GM18519 (cell line): ENCODE data around the gene KRT71.

Experiments used
- ATAC-seq: cut with Tn5 transposase; IDR thresholded peaks from one replicate; pipeline ENCODE4 v1.9.1; 2021; ENCODE audit warnings: mild to moderate bottlenecking, moderate library complexity; ENCODE audit not compliant: unreplicated experiment, low FRiP score

KRT71 gene

DNA sequence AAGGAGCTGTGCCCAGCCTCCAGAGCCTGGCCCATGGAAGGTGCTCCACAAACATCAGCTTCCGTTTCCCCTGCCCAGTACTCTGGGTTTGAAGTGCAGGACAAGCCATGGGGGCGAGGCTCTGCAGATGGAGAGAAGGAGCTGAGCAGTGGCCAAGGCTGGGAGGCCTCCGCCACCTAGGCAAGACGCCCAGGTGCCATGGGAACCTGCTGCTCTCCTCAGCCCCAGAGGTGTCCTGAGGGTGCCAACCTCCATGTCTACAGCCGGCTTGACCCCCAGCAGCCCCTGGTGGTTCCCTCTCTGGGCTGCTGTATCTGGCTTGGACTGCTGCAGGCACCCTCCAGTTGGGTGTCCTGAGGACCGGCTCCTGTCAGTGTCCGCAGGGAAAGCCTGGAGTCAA, 12.4 kb downstream of the KRT71 start:
- no peak for ATAC-seq

DNA sequence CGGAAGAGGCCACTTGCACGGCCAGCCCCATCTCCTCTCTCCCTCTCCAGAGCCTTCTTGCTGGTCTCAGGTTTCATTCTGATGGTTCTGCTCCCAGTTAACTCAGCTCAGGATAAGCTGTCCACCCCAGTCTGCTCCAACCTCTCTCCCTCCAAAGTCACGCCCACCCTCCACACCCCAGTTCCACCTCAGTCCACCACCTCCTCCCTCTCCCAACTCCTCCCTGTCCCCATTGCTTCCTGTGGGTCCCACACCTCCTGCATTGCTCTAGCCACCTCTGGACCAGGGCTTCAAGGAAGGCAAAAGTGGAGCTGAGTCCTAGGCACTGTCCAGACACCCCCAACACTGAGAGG, 13.1 kb downstream of the KRT71 start:
- no peak for ATAC-seq

DNA sequence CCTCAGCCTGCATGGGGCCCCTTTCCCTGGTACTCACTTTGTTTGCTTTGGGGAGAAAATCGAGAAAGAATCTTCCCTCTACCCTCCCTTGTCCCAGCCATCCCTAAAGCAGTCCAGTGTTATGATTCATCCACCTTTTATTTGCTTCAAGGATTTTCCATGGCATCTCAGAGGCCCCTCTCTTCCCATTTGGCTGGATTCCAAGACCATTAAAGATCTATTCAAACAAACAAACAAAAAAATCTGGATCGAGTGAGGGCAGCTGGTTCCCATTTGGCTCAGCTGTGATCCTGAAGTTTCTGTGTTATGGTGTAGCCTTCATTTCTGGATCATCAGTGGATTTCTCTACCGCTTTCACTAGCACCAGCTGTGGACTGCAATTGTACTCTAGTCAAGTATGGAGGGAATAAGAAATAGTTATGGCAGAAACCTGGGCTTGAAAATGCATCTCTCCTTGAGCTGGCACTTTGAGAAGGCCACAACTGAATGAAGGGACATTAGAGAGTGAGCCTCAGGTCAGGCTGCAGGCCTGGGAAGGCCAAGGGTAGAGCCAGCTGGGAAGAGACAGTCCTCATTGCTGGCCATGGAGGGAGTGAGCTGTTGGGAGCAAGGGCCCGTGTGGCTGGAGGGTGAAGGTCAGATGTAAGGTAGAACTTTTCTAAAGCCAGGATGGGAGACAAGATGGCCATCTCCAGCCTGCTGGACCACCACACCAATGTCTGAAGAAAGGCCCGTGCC, 13.7 kb downstream of the KRT71 start:
- no peak for ATAC-seq

- ATAC-seq, result no peak
Observed at GRCh38 chr12:52537101-52537500, 15.8 kb downstream of the KRT71 start.

DNA sequence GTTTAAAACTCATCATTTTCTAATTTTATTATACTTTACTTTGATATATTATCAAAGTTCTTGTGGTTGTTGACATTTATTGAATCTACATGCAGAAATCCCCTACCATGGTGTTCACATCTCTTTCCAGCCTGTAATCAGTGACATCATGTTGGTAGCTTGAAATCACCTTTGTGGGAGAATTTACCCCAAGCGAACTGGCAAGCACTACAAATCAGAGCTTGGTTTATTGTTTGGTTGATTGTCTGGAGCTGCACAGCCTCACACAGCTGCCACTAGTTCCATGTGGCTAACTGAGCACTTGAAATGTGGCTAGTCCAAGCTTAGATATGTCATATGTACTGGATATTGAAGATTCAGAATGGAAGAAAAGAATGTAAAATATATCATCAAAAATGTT, 17.4 kb downstream of the KRT71 start:
- ATAC-seq, result no peak

DNA sequence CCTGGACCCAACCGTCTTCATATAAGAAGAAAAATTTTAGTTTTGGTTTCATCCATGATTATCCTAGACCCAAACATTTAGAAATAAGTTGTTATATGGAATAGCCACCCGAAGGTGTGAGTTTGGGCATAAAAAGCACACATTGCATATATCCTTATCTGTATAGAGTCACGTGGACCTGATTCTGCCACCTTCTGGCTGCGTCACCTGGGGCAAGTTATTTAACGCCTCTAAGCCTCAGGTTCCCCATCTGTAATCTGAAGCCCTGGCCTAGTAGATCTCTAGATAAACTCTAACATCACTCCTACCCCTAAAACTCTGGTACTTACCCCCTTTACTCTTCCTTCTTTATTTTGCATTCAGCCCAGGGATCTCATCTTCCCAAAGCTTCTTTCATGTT, 18.5 kb downstream of the KRT71 start:
- ATAC-seq, result no peak

GRCh38 chr12:52533686-52534470, 19.1 kb downstream of the KRT71 start:
- ATAC-seq, result no peak

DNA sequence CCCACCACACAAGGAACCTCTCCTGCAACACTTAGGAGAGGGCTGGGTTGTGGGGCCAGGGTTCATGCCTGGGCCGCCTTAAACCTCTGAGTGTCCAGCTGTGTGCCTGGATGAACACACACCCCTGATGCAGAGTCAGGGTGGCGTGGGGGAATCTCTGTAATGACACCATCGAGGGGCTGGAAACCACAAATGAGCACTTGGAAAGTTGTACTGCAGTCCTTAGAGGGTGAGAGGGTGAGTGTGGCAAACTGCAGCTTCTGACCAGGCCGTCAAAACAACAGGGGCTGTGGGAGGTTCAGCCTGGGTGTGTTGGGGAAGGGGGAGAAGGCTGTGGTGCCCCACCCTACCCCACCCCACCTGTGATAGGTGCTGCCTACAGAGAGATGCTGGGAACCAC, 20.3 kb downstream of the KRT71 start:
- ATAC-seq, result no peak

DNA sequence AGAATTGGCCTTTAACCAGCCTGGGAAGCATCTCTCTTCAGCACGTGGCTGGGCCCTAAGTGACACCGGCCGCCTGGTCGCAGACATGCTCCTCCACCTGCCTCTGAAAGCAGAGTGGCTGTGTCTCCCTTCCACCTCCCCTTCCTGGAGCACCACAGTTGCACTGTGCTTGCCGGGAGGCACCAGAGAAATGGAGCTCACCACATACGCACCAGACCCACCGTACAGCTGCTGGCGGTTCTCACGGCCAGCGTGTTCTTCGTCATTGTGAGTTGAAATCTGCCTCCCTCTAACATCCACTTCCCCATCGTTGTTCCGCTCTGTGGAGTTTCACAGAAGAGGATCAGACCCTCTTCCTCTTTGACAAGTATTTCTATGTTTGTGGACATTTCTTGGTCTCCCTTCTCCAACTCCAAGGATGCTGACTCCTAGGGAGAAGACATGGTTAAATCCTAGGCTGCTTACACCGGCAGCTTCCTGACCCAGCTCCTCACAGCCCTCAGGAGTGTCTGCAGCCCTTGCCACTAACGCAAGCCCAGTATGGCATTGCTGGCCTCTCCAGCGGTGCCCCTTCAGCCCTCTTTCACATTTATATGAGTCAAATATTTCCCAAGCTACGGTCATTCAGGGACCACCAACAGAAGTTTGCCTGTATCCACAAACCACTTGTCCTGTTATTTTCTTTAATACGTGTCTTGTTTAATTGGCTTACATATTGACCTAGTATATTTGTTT, 21.2 kb downstream of the KRT71 start:
- no peak for ATAC-seq

DNA sequence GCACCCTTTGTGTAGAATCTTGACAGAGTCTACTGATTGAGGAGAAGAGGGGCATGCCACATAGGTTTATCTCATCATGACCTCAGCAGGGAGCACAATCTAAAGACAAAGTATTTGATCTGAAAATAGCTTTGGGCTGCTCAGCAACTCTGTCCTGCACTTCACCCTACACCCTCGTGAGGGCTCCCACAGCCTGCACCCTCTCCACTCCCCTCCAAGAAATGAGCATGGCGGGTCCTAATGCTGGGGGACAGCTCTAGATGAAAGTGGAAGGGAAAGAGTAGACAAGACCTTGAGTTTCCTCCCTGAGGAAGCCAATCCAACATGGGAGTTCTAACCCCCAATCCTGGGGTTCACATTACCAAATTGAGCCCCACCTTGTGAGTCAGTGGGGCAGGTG, 22.0 kb downstream of the KRT71 start:
- ATAC-seq, result no peak

- ATAC-seq, result no peak
Observed at GRCh38 chr12:52530366-52530765, 22.6 kb downstream of the KRT71 start.

DNA sequence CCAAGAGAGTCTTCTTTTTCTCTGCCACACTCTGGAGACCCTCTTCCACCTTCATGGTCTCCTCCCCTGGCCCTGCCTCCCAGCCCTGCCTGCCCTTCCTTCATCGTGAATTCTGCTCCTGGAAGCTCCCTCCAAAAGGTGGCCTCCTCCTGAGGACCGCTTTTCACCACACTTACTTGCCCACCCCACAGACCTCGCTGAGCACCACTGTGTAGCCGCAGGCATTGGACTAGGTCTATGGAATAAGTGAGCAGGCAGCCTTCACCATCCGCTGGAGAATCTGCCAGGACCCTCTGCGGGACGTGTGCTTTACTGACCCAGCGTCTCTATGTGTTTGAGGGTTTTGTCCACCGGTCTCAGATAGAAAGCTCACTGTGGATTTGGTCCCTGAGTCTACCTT, 23.1 kb downstream of the KRT71 start:
- no peak for ATAC-seq

GRCh38 chr12:52529417-52529816, 23.5 kb downstream of the KRT71 start:
- ATAC-seq, result no peak

DNA sequence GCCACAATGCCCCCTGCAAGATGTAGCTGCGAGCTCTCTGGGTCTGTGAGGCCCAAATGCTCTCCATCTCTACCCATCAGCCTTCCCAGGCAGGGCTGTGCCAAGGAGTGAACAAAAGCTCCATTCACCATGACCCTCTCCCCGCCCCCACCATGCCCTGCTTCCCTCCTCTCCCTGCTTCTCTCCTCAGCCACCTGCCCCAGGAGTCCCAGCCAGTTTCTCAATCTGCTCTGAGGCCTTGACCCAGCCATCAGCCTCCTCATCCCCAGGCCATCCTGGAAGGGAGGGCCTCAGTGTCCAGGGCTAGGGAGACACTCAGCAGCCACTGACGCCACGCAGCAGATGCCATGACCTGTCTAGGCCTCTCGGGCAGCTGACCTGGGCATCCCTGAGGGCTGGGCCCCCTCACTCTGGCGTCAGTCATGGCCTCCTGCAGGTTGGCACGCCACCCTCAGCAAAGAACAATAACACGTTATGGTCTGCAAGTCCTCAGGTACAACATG, 24.3 kb downstream of the KRT71 start:
- ATAC-seq, result no peak

- no peak for ATAC-seq
Observed at GRCh38 chr12:52527121-52527800, 25.7 kb downstream of the KRT71 start.

DNA sequence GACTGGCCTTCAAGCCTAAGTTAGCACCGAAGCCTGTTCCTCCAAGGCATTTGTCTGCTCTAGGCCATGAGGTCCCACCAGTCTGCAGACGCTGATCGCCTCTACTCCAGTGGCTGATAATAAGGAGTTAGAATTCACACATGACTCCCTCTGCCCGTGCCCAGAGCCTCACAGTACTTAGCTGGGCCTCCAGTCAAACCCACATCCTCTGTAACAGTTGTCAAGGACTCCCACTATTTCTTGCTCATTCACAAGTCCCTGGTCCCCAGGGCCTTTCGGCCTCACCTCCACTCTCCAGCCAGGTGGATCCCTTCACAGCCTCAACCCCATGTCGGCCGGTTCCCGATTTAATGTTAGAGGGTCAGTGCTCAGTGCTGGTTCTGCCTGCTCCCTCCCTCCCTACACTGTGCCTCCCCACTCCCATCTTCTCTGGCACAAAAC, 26.4 kb downstream of the KRT71 start:
- no peak for ATAC-seq

DNA sequence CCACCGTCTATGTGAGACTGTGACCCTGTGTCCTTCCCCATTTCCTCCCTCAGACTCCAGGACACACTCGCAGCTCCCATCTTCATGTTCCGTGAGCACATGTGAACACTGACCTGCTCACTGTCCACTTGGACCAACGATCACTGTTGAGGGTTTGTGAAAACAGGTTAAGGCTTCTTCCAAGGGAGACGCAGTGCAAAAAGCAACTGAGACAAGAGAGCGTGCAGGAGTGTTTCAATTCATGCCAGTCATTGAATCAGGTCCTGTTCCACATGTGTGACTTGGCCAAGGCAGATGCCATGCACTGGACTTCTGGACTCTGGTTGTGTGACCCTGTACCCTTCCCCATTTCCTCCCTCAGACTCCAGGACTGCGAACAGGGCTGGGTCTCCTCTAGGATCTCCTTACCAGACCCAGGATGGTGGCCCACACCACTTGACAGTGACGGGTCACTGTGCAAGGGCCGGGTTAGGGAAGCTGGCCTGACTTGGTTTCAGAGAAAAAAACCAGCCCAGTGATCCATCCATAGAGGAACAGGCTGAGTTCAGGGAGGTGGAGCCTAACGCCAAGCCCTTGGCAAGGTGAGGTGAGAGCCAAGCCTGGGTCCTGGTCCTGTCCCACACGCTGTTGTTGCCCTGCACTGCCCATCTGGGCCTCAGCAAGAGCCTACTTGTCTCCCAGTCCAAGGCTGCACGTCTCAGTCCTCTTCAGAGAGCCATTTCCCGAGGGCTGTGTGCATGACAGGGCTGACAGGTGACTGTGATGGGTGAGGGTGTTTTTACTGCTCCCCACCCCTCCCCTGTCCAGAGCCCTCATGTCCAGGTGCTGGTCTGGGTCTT, 27.1 kb downstream of the KRT71 start:
- no peak for ATAC-seq

DNA sequence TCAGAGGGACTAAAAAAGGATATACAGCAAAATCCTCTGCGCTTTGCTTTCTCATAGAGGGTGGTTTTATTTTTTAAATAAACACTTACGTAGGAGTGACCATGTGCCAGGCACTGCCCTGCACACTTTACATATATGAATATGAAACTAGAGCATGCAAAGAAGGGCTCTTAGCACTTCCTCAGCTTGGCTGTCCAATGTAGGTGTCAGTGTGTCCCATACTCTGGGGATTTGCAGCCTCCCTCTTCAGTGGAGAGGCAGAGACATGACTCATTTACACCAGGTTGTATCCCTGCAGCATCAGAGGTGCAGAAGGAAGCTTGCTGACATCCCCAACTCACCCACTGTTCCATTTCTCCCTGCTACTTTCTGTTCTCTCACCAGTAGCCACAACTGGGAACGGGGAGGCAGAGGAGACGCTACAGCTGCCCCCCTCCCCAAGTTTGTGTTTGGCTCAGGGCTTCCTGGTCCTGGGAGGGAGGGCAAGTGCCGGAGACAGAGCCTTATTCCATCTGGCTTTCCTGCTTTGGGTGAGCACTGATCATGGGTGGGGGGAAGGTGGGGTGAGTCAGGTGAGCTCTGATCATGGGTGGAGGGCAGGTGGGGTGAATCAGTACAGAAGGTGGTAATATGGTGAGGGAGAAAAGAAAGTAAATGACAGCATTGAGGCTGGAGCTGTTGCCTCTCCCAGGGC, 27.9 kb downstream of the KRT71 start:
- no peak for ATAC-seq

- ATAC-seq, result no peak
Observed at GRCh38 chr12:52524241-52524897, 28.6 kb downstream of the KRT71 start.
